HepG2 (cell line): ENCODE measurements around the gene CAPZA2. TPM values are rescaled to one million over a fixed set of nuclear protein-coding genes. Genes with fewer than 3 reads are reported as not detected.
"Not testable (repeated sequence)": the region's sequence is repeated elsewhere in the genome, so short reads cannot be mapped to it uniquely, and the experiment has no call there.

Experiments used
- ATAC-seq: fragments of 200-7000 bp; cut with Tn5 transposase; 3 replicates; pipeline ENCODE4 v1.9.1; 2020; ENCODE audit warnings: mild to moderate bottlenecking, moderate library complexity
- BruUV-seq: library from RNA; stranded (reverse); fragments of 400-500 nt; replicated peaks from 2 replicates; lab custom pipeline; 2021; lab: Mats Ljungman, UMichigan
- CTCF ChIA-PET: fragments of 300-600 bp; formaldehyde crosslinking; extraction: SDS; loops from one replicate; lab custom pipeline; 2021; ENCODE audit warnings: low total read pairs, inconsistent platforms, low intra/inter-chr PET ratio; lab: Yijun Ruan, JAX
- POLR2A ChIA-PET: fragments of 350-600 bp; sonication (Branson Sonifier 250); formaldehyde crosslinking; loops from one replicate; lab custom pipeline; 2020; ENCODE audit warnings: antibody characterized with exemption, inconsistent platforms; lab: Yijun Ruan, JAX
- DNase-seq: peaks from one replicate; pipeline ENCODE4 v3.0.0-alpha.2; 2015; ENCODE audit warnings: low spot score
- FAIRE-seq: peaks from 3 replicates; lab custom pipeline; 2011; peaks lifted over from hg19 to GRCh38; lab: Jason Lieb, UNC
- H2AFZ ChIP-seq: one replicate; pipeline ENCODE4 v1.6.1; 2011; ENCODE audit warnings: low read length, inconsistent platforms
- H3K27ac ChIP-seq: fragments of 300-600 bp; 3 replicates; pipeline ENCODE4 v1.8.0; 2011; ENCODE audit warnings: mixed run types, mild to moderate bottlenecking, mixed read lengths, low read length, inconsistent platforms; ENCODE audit not compliant: insufficient read depth; ENCODE audit errors: extremely low read length
- H3K27me3 ChIP-seq, 2 experiments: fragments of 200-600 bp in 1 of 2; 2 replicates in 1 of 2; 3 replicates in 1 of 2; pipeline versions ENCODE4 v1.6.0 to v1.8.0; 2011; ENCODE audit warnings: low read length in 2 of 2, mild to moderate bottlenecking in 2 of 2, moderate library complexity in 2 of 2, inconsistent platforms in 1 of 2; ENCODE audit not compliant: insufficient read depth in 2 of 2, control insufficient read depth in 1 of 2
- H3K36me3 ChIP-seq, 2 experiments: fragments of 200-600 bp in 1 of 2; replicated peaks in 1 of 2; 2 replicates in 1 of 2; 3 replicates in 1 of 2; pipeline versions ENCODE4 v1.5.1 to v1.8.0; 2011; ENCODE audit warnings: low read length in 2 of 2, inconsistent platforms in 1 of 2; ENCODE audit not compliant: insufficient read depth in 2 of 2, control insufficient read depth in 1 of 2
- H3K4me1 ChIP-seq: 2 replicates; pipeline ENCODE4 v1.5.1; 2012; ENCODE audit warnings: low read length, inconsistent platforms; ENCODE audit not compliant: insufficient read depth
- H3K4me2 ChIP-seq: 2 replicates; pipeline ENCODE4 v1.6.0; 2011; ENCODE audit warnings: low read depth, low read length, inconsistent platforms
- H3K4me3 ChIP-seq, 3 experiments: fragments of 200-600 bp in 1 of 3; sonication (generic), shearing (Covaris generic) in 1 of 3; replicated peaks in 1 of 3; 2 replicates each; pipeline ENCODE4 v1.5.1; 2011 to 2016; ENCODE audit warnings: low read length in 3 of 3, inconsistent platforms in 2 of 3, low read depth in 2 of 3, mild to moderate bottlenecking in 2 of 3, control low read depth in 1 of 3, mixed read lengths in 1 of 3; ENCODE audit not compliant: insufficient read depth in 1 of 3
- H3K79me2 ChIP-seq: one replicate; pipeline ENCODE4 v1.6.1; 2011; ENCODE audit warnings: low read length, inconsistent platforms; ENCODE audit not compliant: insufficient read depth
- H3K9ac ChIP-seq: 2 replicates; pipeline ENCODE4 v1.6.0; 2011; ENCODE audit warnings: mild to moderate bottlenecking, low read depth, low read length, inconsistent platforms; ENCODE audit not compliant: insufficient read depth
- H3K9me3 ChIP-seq: 2 replicates; pipeline ENCODE4 v1.5.1; 2012; ENCODE audit warnings: mild to moderate bottlenecking, low read length
- H4K20me1 ChIP-seq: 2 replicates; pipeline ENCODE4 v1.6.0; 2011; ENCODE audit warnings: inconsistent platforms, mild to moderate bottlenecking, low read length, moderate library complexity; ENCODE audit not compliant: insufficient read depth
- HCFC1 ChIP-seq: fragments of 150-350 bp; IDR thresholded peaks from 2 replicates; pipeline ENCODE4 v1.6.1; 2014; ENCODE audit warnings: low read depth, low read length
- HNRNPH1 ChIP-seq: fragments of 200-400 bp; formaldehyde crosslinking; optimal IDR thresholded peaks from 2 replicates; pipeline ENCODE3; 2017; ENCODE audit warnings: mild to moderate bottlenecking, low read depth, low read length
- KLF9 ChIP-seq: IDR thresholded peaks from 2 replicates; pipeline ENCODE4 v1.6.1; 2016; ENCODE audit warnings: low read depth
- NFE2 ChIP-seq: sonication (generic); formaldehyde crosslinking; IDR thresholded peaks from 2 replicates; pipeline ENCODE4 v1.4.0; 2020; ENCODE audit warnings: missing genetic modification reagents
- NPAS2 ChIP-seq: sonication (generic); formaldehyde crosslinking; IDR thresholded peaks from 2 replicates; pipeline ENCODE4 v1.8.0; 2022; ENCODE audit warnings: mild to moderate bottlenecking, missing genetic modification reagents, borderline replicate concordance
- REL ChIP-seq: sonication (generic); formaldehyde crosslinking; conservative IDR thresholded peaks from 2 replicates; pipeline ENCODE4 v1.8.0; 2022; ENCODE audit warnings: mild to moderate bottlenecking, missing genetic modification reagents, moderate library complexity
- TMF1 ChIP-seq: sonication (generic); formaldehyde crosslinking; IDR thresholded peaks from 2 replicates; pipeline ENCODE4 v1.8.1; 2022; ENCODE audit warnings: low read depth, missing genetic modification reagents
- ZNF350 ChIP-seq: sonication (generic); formaldehyde crosslinking; IDR thresholded peaks from 2 replicates; pipeline ENCODE4 v1.4.0; 2020; ENCODE audit warnings: mild to moderate bottlenecking, low read depth, missing genetic modification reagents, borderline replicate concordance
- ZNF547 ChIP-seq: sonication (generic); formaldehyde crosslinking; IDR thresholded peaks from 2 replicates; pipeline ENCODE4 v1.5.1; 2020; ENCODE audit warnings: mild to moderate bottlenecking, missing genetic modification reagents
- WGBS: methylation state at CpG from one replicate; pipeline ENCODE4 v1.1.6; 2017; ENCODE audit warnings: low lambda C conversion rate; 5-methylcytosine and 5-hydroxymethylcytosine counted together
- in situ Hi-C: cut with HindIII; loops from 2 replicates; pipeline ENCODE4 v1.10.0; 2017; ENCODE audit warnings: low pct_unique_long_range_greater_than_20kb; ENCODE audit not compliant: extremely low pct_ligation_motif_present
- intact Hi-C: fragments of 100-400 bp; cut with micrococcal nuclease; formaldehyde crosslinking; loops from one replicate; pipeline ENCODE4 v1.10.0; 2022; ENCODE audit not compliant: unreplicated experiment
- polyA plus RNA-seq, 8 experiments: library from polyadenylated mRNA; depleted of rRNA in 3 of 8; stranded (reverse) in 7 of 8; unstranded in 1 of 8; fragments of >200 nt; fragmentation: Illumina TruSeq in 4 of 8; extraction: Trizol in 4 of 8; gene quantifications; 2 replicates each; pipeline versions ENCODE4 v1.2.1 to v1.2.3, GENCODE V29; 2011 to 2016; ENCODE audit warnings: low read depth in 4 of 8, missing spikeins in 1 of 8, mixed read lengths in 1 of 8; ENCODE audit not compliant: insufficient read depth in 1 of 8
- total RNA-seq, 5 experiments: library from RNA; depleted of rRNA; stranded (reverse); fragments of >200 nt; fragmentation: Illumina TruSeq; extraction: Trizol; gene quantifications; 2 replicates each; pipeline ENCODE4 v1.2.3, GENCODE V29; 2016; ENCODE audit warnings: low read depth in 1 of 5
- TF ChIP-seq, protein P1 (sequence below): sonication (generic); formaldehyde crosslinking; IDR thresholded peaks from 2 replicates; pipeline ENCODE4 v1.4.0; 2020; ENCODE audit warnings: mild to moderate bottlenecking, missing genetic modification reagents
- TF ChIP-seq, protein P2 (sequence below): sonication (generic); formaldehyde crosslinking; IDR thresholded peaks from 2 replicates; pipeline ENCODE4 v1.5.1; 2020; ENCODE audit warnings: missing genetic modification reagents, mild to moderate bottlenecking, borderline replicate concordance
- TF ChIP-seq, protein P3 (sequence below): sonication (generic); formaldehyde crosslinking; IDR thresholded peaks from 2 replicates; pipeline ENCODE4 v1.5.0; 2020; ENCODE audit warnings: mild to moderate bottlenecking, missing genetic modification reagents

CAPZA2 gene
- total and polyA plus RNA-seq, 2 of the 13 experiments (the other 11 are each of a cell fraction or from before 2014, with no cell fraction given), result 38.4 to 199 TPM

DNA sequence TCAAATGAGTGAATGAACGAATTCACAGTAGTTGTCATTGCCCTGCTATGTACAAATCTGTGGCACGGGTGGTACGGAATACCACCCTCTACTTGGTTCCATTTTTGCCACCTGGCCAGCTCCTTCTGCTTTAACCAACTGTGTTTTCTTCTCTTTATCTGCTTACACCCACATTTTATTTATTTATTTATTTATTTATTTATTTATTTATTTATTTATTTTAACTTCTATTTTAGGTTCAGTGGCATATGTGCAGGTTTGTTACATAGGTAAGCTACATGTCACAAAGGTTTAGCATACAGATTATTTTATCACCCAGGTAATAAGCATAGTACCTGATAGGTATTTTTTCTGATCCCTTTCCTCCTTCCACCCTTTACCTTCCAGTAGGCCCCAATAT is 42.2 kb upstream of the CAPZA2 start:
- POLR2A ChIA-PET, result no interaction called here
- Histone ChIP-seq H3K4me3 (no peak overlapping the region), H3K27ac (no peak overlapping the region), H3K4me1 (no peaks in the 10 kb centered on the region), H3K27me3 (no peaks in the 10 kb centered on the region), H4K20me1 (no peaks in the 10 kb centered on the region), H3K4me2 (no peak overlapping the region), H3K9ac (no peak overlapping the region), H2AFZ (no peak overlapping the region), H3K36me3 (no peaks in the 10 kb centered on the region), H3K79me2 (peaks cover 4% of the 10 kb centered on the region), H3K9me3 (no peaks in the 10 kb centered on the region)
- intact Hi-C loops (no loop called here), in situ Hi-C loops (loop anchor here (25.0 kb wide), 1 partner anchor 658 kb away; no protein-coding TSS in a partner anchor)
- DNase-seq (no peak), FAIRE-seq (no peak), ATAC-seq (no peak)
- no peak for TF ChIP-seq NFE2
- no peak for TF ChIP-seq KLF9
- TF ChIP-seq ZNF547 (CRISPR knock-in tag), result no peak
- TF ChIP-seq REL (CRISPR knock-in tag), result no peak
- TF ChIP-seq, protein P1, sequence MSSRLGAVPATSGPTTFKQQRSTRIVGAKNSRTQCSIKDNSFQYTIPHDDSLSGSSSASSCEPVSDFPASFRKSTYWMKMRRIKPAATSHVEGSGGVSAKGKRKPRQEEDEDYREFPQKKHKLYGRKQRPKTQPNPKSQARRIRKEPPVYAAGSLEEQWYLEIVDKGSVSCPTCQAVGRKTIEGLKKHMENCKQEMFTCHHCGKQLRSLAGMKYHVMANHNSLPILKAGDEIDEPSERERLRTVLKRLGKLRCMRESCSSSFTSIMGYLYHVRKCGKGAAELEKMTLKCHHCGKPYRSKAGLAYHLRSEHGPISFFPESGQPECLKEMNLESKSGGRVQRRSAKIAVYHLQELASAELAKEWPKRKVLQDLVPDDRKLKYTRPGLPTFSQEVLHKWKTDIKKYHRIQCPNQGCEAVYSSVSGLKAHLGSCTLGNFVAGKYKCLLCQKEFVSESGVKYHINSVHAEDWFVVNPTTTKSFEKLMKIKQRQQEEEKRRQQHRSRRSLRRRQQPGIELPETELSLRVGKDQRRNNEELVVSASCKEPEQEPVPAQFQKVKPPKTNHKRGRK, result no peak
- TF ChIP-seq HCFC1, result no peak
- no peak for TF ChIP-seq TMF1
- TF ChIP-seq, protein P2, sequence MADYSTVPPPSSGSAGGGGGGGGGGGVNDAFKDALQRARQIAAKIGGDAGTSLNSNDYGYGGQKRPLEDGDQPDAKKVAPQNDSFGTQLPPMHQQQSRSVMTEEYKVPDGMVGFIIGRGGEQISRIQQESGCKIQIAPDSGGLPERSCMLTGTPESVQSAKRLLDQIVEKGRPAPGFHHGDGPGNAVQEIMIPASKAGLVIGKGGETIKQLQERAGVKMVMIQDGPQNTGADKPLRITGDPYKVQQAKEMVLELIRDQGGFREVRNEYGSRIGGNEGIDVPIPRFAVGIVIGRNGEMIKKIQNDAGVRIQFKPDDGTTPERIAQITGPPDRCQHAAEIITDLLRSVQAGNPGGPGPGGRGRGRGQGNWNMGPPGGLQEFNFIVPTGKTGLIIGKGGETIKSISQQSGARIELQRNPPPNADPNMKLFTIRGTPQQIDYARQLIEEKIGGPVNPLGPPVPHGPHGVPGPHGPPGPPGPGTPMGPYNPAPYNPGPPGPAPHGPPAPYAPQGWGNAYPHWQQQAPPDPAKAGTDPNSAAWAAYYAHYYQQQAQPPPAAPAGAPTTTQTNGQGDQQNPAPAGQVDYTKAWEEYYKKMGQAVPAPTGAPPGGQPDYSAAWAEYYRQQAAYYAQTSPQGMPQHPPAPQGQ (CRISPR knock-in tag), result no peak
- no peak for TF ChIP-seq ZNF350 (CRISPR knock-in tag)
- TF ChIP-seq NPAS2 (CRISPR knock-in tag), result no peak
- TF ChIP-seq, protein P3, sequence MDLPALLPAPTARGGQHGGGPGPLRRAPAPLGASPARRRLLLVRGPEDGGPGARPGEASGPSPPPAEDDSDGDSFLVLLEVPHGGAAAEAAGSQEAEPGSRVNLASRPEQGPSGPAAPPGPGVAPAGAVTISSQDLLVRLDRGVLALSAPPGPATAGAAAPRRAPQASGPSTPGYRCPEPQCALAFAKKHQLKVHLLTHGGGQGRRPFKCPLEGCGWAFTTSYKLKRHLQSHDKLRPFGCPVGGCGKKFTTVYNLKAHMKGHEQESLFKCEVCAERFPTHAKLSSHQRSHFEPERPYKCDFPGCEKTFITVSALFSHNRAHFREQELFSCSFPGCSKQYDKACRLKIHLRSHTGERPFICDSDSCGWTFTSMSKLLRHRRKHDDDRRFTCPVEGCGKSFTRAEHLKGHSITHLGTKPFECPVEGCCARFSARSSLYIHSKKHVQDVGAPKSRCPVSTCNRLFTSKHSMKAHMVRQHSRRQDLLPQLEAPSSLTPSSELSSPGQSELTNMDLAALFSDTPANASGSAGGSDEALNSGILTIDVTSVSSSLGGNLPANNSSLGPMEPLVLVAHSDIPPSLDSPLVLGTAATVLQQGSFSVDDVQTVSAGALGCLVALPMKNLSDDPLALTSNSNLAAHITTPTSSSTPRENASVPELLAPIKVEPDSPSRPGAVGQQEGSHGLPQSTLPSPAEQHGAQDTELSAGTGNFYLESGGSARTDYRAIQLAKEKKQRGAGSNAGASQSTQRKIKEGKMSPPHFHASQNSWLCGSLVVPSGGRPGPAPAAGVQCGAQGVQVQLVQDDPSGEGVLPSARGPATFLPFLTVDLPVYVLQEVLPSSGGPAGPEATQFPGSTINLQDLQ (CRISPR knock-in tag), result no peak
- TF ChIP-seq HNRNPH1, result no peak
- BruUV-seq, result no TSS peak
- CTCF ChIA-PET, result no interaction called here
- WGBS, result 82% methylated on average over 3 of the region's 3 CpGs

DNA sequence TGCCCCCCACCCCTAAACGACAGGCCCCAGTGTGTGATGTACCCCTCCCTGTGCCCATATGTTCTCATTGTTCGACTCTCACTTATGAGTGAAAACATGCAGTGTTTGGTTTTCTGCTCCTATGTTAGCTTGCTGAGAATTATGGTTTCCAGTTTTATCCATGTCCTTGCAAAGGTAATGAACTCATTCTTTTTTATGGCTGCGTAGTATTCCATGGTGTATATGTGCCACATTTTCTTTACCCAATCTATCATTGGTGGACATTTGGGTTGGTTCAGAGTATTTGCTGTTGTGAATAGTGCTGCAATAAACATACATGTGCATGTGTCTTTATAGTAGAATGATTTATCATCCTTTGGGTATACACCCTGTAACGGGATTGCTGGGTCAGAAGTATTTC is 40.7 kb upstream of the CAPZA2 start:
- H4K20me1 ChIP-seq, CTCF ChIA-PET, intact Hi-C loops, H3K36me3 ChIP-seq, H3K4me3 ChIP-seq, H3K4me1 ChIP-seq, H3K4me2 ChIP-seq, POLR2A ChIA-PET, H3K9ac ChIP-seq, DNase-seq, H3K79me2 ChIP-seq, H3K27me3 ChIP-seq, ATAC-seq, H3K27ac ChIP-seq, BruUV-seq, H3K9me3 ChIP-seq, H2AFZ ChIP-seq: not testable (repeated sequence)
- peak; percentile 28 for FAIRE-seq
- in situ Hi-C loops, result loop anchor here (25.0 kb wide), 1 partner anchor 659 kb away; no protein-coding TSS in a partner anchor
- 93% methylated on average over 4 of the region's 4 CpGs for WGBS
